Measurements from ENCODE around the gene ESRRG.

- TF ChIP-seq POLR2AphosphoS5 (IDR thresholded peaks at IDR 0.05; ENCODE audit: borderline replicate concordance, low read depth, low read length) (no peak), EZH2 (IDR thresholded peaks at IDR 0.05) (no peak), FOXP2 (optimal IDR thresholded peaks at IDR 0.05; ENCODE audit: control extremely low read depth, extremely low read length, insufficient read depth) (no peak)
Observed at GRCh38 chr1:216711712-216712111, 11.5 kb downstream of the ESRRG start.
